ENCODE measurements around the gene PSME2. TPM values are rescaled to one million over a fixed set of nuclear protein-coding genes. Genes with fewer than 3 reads are reported as not detected.
A peak's percentile ranks its signal among the peaks of the same experiment; 100 is the strongest.

The PSME2 gene
- total and polyA plus RNA-seq, 2 of the 13 experiments (the other 11 are each of a cell fraction or from before 2014, with no cell fraction given): 332 to 716 TPM

GRCh38 chr14:24129410-24129998 lies 16.9 kb downstream of the PSME2 start (continued):
- TF ChIP-seq THRA (CRISPR knock-in tag; IDR thresholded peaks at IDR 0.05; ENCODE audit: borderline replicate concordance) (no peak), ARID2 (CRISPR knock-in tag; IDR thresholded peaks at IDR 0.05; ENCODE audit: borderline replicate concordance) (no peak), ZNF205 (CRISPR knock-in tag; IDR thresholded peaks at IDR 0.05) (no peak), HES4 (CRISPR knock-in tag; IDR thresholded peaks at IDR 0.05; ENCODE audit: borderline replicate concordance) (no peak), ZNF280B (CRISPR knock-in tag; IDR thresholded peaks at IDR 0.05; ENCODE audit: borderline replicate concordance) (no peak), ZSCAN25 (CRISPR knock-in tag; IDR thresholded peaks at IDR 0.05) (0 out of 2 replicates have a peak, but pooled peaks have one; percentile 23), NONO (IDR thresholded peaks at IDR 0.05) (no peak), NONO (CRISPR knock-in tag; conservative IDR thresholded peaks at IDR 0.05) (no peak), MEIS2 (CRISPR knock-in tag; IDR thresholded peaks at IDR 0.05) (no peak), PITX1 (CRISPR knock-in tag; IDR thresholded peaks at IDR 0.05) (0 out of 2 replicates have a peak, but pooled peaks have one; percentile 17), ZIK1 (CRISPR knock-in tag; IDR thresholded peaks at IDR 0.05; ENCODE audit: borderline replicate concordance, low read depth) (no peak), HNF4A (CRISPR knock-in tag; IDR thresholded peaks at IDR 0.05) (peak; percentile 43; the same call in 1 of the 2 replicates), ZNF263 (CRISPR knock-in tag; IDR thresholded peaks at IDR 0.05) (no peak), SMARCE1 (IDR thresholded peaks at IDR 0.05; ENCODE audit: borderline replicate concordance) (no peak), PCBP2 (optimal IDR thresholded peaks at IDR 0.05; ENCODE audit: low read depth, low read length, poor library complexity, severe bottlenecking) (no peak), ZC3H13 (CRISPR knock-in tag; IDR thresholded peaks at IDR 0.05) (no peak), ZMYM3 (CRISPR knock-in tag; IDR thresholded peaks at IDR 0.05) (peak; percentile 87), RFXANK (CRISPR knock-in tag; IDR thresholded peaks at IDR 0.05) (no peak), AHR (CRISPR knock-in tag; IDR thresholded peaks at IDR 0.05) (no peak), FOXK1 (CRISPR knock-in tag; IDR thresholded peaks at IDR 0.05; ENCODE audit: borderline replicate concordance, low read depth) (no peak), LCORL (IDR thresholded peaks at IDR 0.05) (no peak), LCORL (CRISPR knock-in tag; IDR thresholded peaks at IDR 0.05) (0 out of 2 replicates have a peak, but pooled peaks have one; percentile 17), ATF6 (CRISPR knock-in tag; conservative IDR thresholded peaks at IDR 0.05) (no peak), CCDC6 (CRISPR knock-in tag; IDR thresholded peaks at IDR 0.05) (no peak), ZSCAN12 (CRISPR knock-in tag; IDR thresholded peaks at IDR 0.05) (no peak)
- TF ChIP-seq, protein P1, sequence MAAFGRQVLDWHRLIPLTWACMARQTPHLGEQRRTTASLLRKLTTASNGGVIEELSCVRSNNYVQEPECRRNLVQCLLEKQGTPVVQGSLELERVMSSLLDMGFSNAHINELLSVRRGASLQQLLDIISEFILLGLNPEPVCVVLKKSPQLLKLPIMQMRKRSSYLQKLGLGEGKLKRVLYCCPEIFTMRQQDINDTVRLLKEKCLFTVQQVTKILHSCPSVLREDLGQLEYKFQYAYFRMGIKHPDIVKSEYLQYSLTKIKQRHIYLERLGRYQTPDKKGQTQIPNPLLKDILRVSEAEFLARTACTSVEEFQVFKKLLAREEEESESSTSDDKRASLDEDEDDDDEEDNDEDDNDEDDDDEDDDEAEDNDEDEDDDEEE (CRISPR knock-in tag; IDR thresholded peaks at IDR 0.05): 0 out of 2 replicates have a peak, but pooled peaks have one; percentile 28
- TF ChIP-seq, protein P2, sequence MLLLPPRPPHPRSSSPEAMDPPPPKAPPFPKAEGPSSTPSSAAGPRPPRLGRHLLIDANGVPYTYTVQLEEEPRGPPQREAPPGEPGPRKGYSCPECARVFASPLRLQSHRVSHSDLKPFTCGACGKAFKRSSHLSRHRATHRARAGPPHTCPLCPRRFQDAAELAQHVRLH (CRISPR knock-in tag; IDR thresholded peaks at IDR 0.05; ENCODE audit: borderline replicate concordance, low read depth): no peak
